A673 (cell line): ENCODE data around the gene WNT6. TPM values are rescaled to one million over a fixed set of nuclear protein-coding genes. Genes with fewer than 3 reads are reported as not detected.

Experiments used
- BruUV-seq: library from RNA; stranded (reverse); fragments of 400-500 nt; replicated peaks from 2 replicates; lab custom pipeline; 2021; lab: Mats Ljungman, UMichigan
- CTCF ChIA-PET: fragments of 300-600 bp; sonication (Branson Sonifier 250); formaldehyde crosslinking; loops from one replicate; lab custom pipeline; 2022; ENCODE audit warnings: antibody characterized with exemption; lab: Charles Lee
- POLR2A ChIA-PET: fragments of 300-600 bp; sonication (Branson Sonifier 250); formaldehyde crosslinking; loops from one replicate; lab custom pipeline; 2022; ENCODE audit warnings: antibody characterized with exemption; ENCODE audit not compliant: low non-redundant PET; lab: Charles Lee
- DNase-seq: peaks from one replicate; pipeline ENCODE4 v3.0.0-alpha.2; 2015; ENCODE audit warnings: low spot score
- H3K27ac ChIP-seq: fragments of 200-600 bp; sonication (generic); 2 replicates; pipeline ENCODE4 v1.5.1; 2016; ENCODE audit warnings: mixed run types, low read depth, mild to moderate bottlenecking, mixed read lengths, antibody characterized with exemption, low read length; ENCODE audit not compliant: poor library complexity, severe bottlenecking
- H3K27me3 ChIP-seq: fragments of 200-600 bp; sonication (generic); replicated peaks from 2 replicates; pipeline ENCODE4 v1.6.1; 2017; ENCODE audit warnings: mixed run types, low read depth, mild to moderate bottlenecking, mixed read lengths, antibody characterized with exemption, low read length; ENCODE audit not compliant: insufficient read depth, poor library complexity
- H3K36me3 ChIP-seq: fragments of 200-600 bp; sonication (generic); 2 replicates; pipeline ENCODE4 v1.6.1; 2016; ENCODE audit warnings: mixed run types, mild to moderate bottlenecking, mixed read lengths, antibody characterized with exemption, low read length; ENCODE audit not compliant: insufficient read depth, poor library complexity, severe bottlenecking
- H3K4me1 ChIP-seq: fragments of 200-600 bp; sonication (generic); 2 replicates; pipeline ENCODE4 v1.6.1; 2017; ENCODE audit warnings: mixed run types, mild to moderate bottlenecking, mixed read lengths, antibody characterized with exemption, low read length; ENCODE audit not compliant: insufficient read depth, poor library complexity, severe bottlenecking
- H3K4me3 ChIP-seq: fragments of 200-600 bp; sonication (generic); 2 replicates; pipeline ENCODE4 v1.5.1; 2016; ENCODE audit warnings: low read depth, mixed run types, mild to moderate bottlenecking, mixed read lengths, low read length; ENCODE audit not compliant: poor library complexity, severe bottlenecking
- H3K9me3 ChIP-seq: fragments of 200-600 bp; sonication (generic); 2 replicates; pipeline ENCODE4 v1.6.1; 2016; ENCODE audit warnings: mixed run types, low read depth, mild to moderate bottlenecking, mixed read lengths, antibody characterized with exemption, low read length; ENCODE audit not compliant: poor library complexity, severe bottlenecking
- CTCF ChIP-seq: fragments of 300-800, 200-600 bp; sonication (generic); conservative IDR thresholded peaks from 2 replicates; pipeline ENCODE4 v1.5.1; 2017; ENCODE audit warnings: low read depth, mild to moderate bottlenecking, antibody characterized with exemption, low read length, moderate library complexity, mixed read lengths
- EZH2 ChIP-seq: fragments of 200-600 bp; sonication (generic); IDR thresholded peaks from 2 replicates; pipeline ENCODE4 v1.6.1; 2017; ENCODE audit warnings: borderline replicate concordance, low read depth, mild to moderate bottlenecking, mixed read lengths, antibody characterized with exemption, low read length; ENCODE audit not compliant: poor library complexity, severe bottlenecking
- intact Hi-C: fragments of 100-400 bp; cut with micrococcal nuclease; formaldehyde crosslinking; loops from one replicate; pipeline ENCODE4 v1.10.0; 2022; ENCODE audit not compliant: unreplicated experiment
- microRNA-seq: library from miRNA; unstranded; fragments of <30 nt; microRNA quantifications from one replicate; pipeline ENCODE4 v1.2.0, GENCODE V29; 2021
- total RNA-seq: library from RNA; stranded (reverse); gene quantifications from 2 replicates; pipeline ENCODE4 v1.2.3, GENCODE V29; 2021

WNT6 gene
- total RNA-seq, 1 experiment from 2014 or later, result not detected

DNA sequence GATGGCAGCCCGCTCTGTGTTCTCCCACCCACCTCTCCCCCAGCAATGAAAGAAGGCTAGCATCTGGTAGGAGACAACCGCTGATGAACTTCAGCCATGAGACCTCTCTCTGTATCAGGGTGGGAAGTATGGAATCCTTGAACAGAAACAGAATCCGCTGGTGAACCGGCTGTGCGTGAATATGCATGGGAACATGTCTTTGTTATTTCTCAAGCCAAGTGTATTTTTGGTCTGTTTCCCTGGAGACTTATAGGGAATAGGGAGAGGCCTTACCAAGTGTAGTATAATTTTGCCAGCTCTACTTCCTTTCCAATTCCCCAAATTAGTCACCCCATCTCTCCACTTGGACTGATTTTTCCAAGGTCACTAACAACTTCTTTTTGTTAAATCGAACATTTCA, 51.1 kb downstream of the WNT6 start:
- intact Hi-C loops, result no loop called here
- Histone ChIP-seq H3K27ac (no peak overlapping the region), H3K9me3 (no peaks in the 10 kb centered on the region), H3K4me3 (no peak overlapping the region), H3K36me3 (no peaks in the 10 kb centered on the region), H3K4me1 (peaks cover 9% of the 10 kb centered on the region), H3K27me3 (no peaks in the 10 kb centered on the region)
- DNase-seq, result no peak
- ChIA-PET POLR2A (no interaction called here), CTCF (interaction anchor here (1.0 kb wide), 1 partner anchor 12 kb away, joined by 3 read pairs; no protein-coding TSS in a partner anchor)
- BruUV-seq, result no TSS peak
- no peak for TF ChIP-seq EZH2
- no peak for TF ChIP-seq CTCF

DNA sequence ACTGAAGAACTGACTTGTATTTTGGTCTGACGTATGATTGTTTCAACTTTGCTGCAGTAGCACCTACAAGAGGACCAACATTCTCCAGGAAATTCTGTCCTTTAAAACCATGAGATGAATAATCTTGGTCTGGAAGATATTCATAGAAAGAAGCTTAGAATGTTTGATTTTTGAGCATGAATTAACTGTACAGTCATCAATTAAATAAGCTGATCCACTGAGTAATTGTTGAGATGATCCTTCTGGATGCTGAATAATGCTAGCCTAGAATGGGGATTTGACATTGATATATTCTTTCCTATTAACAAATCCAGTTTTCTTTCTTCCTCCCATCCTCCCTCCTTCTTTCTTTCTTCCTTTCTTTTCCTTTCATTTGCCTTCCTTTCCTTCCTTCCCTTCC, 60.9 kb downstream of the WNT6 start:
- DNase-seq, result no peak
- no peak overlapping the region for H3K27ac ChIP-seq
- peaks cover 4% of the 10 kb centered on the region for H3K9me3 ChIP-seq
- H3K4me3 ChIP-seq, result no peak overlapping the region
- no peaks in the 10 kb centered on the region for H3K27me3 ChIP-seq
- CTCF ChIA-PET, result no interaction called here
- no peaks in the 10 kb centered on the region for H3K36me3 ChIP-seq
- TF ChIP-seq CTCF, result no peak
- no peak for TF ChIP-seq EZH2
- no TSS peak for BruUV-seq
- no peaks in the 10 kb centered on the region for H3K4me1 ChIP-seq
- POLR2A ChIA-PET, result no interaction called here
- intact Hi-C loops, result no loop called here

Small RNAs within 50 kb of the gene (microRNA-seq; reads per million reads assigned to microRNA genes)
- gene MIR9500, result not detected

Other genes starting within 250 kb of the WNT6 start
- gene ZNF142, start 200.2 kb upstream of the WNT6 start, total RNA-seq, result 53.3 and 65.3 TPM in 2 replicates
- 70.6 and 74.1 TPM in 2 replicates for gene BCS1L, start 200.1 kb upstream of the WNT6 start, total RNA-seq
- gene RNF25, start 187.8 kb upstream of the WNT6 start, total RNA-seq, result 39.4 TPM in 2 replicates
- 69.3 and 73.3 TPM in 2 replicates for gene STK36, start 187.7 kb upstream of the WNT6 start, total RNA-seq
- gene TTLL4, start 149.0 kb upstream of the WNT6 start, total RNA-seq, result 91.8 and 100 TPM in 2 replicates
- 1.2 TPM in 2 replicates for gene CYP27A1, start 77.7 kb upstream of the WNT6 start, total RNA-seq
- gene PRKAG3, start 28.0 kb upstream of the WNT6 start, total RNA-seq, result not detected in 2 replicates
- 0.47 and 0.81 TPM in 2 replicates for gene WNT10A, start 21.0 kb downstream of the WNT6 start, total RNA-seq
- 0.37 and 0.44 TPM in 2 replicates for gene CDK5R2, start 99.9 kb downstream of the WNT6 start, total RNA-seq
- gene FEV, start 125.4 kb downstream of the WNT6 start, total RNA-seq, result 8.0 and 12.6 TPM in 2 replicates
- 1.1 and 1.3 TPM in 2 replicates for gene CRYBA2, start 133.6 kb downstream of the WNT6 start, total RNA-seq
- gene CFAP65, start 181.7 kb downstream of the WNT6 start, total RNA-seq, result 0.13 and 0.83 TPM in 2 replicates
- 0.15 TPM in 2 replicates for gene IHH, start 201.1 kb downstream of the WNT6 start, total RNA-seq